H1 (cell line): Measurements from ENCODE around the gene KRTAP10-7. TPM values are rescaled to one million over a fixed set of nuclear protein-coding genes. Genes with fewer than 3 reads are reported as not detected.

Experiments used
- CTCF ChIA-PET: fragments of 300-600 bp; sonication (Branson Sonifier 250); formaldehyde crosslinking; loops from one replicate; lab custom pipeline; 2021; ENCODE audit not compliant: partially characterized antibody; lab: Charles Lee
- POLR2A ChIA-PET: fragments of 300-600 bp; sonication (Branson Sonifier 250); formaldehyde crosslinking; loops from one replicate; lab custom pipeline; 2021; ENCODE audit warnings: inconsistent platforms; ENCODE audit not compliant: partially characterized antibody; lab: Charles Lee
- DNase-seq, 2 experiments: peaks; one replicate each; pipeline versions ENCODE4 v3.0.0 to v3.0.0-alpha.2; 2010 to 2022; ENCODE audit warnings: low spot score in 2 of 2, low read depth in 1 of 2, mixed read lengths in 1 of 2
- FAIRE-seq: peaks from 2 replicates; lab custom pipeline; 2011; peaks lifted over from hg19 to GRCh38; lab: Jason Lieb, UNC
- H2AFZ ChIP-seq: 2 replicates; pipeline ENCODE4 v1.8.1; 2012; ENCODE audit warnings: low read length, inconsistent platforms
- H2AK5ac ChIP-seq: 2 replicates; pipeline ENCODE4 v1.6.1; 2013; ENCODE audit warnings: low read depth, low read length
- H2BK120ac ChIP-seq: replicated peaks from 2 replicates; pipeline ENCODE3; 2013; ENCODE audit warnings: low read depth, low read length, inconsistent platforms
- H2BK12ac ChIP-seq: 2 replicates; pipeline ENCODE4 v1.6.1; 2013; ENCODE audit warnings: low read depth, low read length
- H2BK15ac ChIP-seq: 2 replicates; pipeline ENCODE4 v1.6.1; 2013; ENCODE audit warnings: low read length
- H2BK20ac ChIP-seq: 2 replicates; pipeline ENCODE4 v1.6.1; 2013; ENCODE audit warnings: low read length
- H2BK5ac ChIP-seq: 2 replicates; pipeline ENCODE4 v1.6.1; 2013; ENCODE audit warnings: low read depth, low read length
- H3K14ac ChIP-seq: 2 replicates; pipeline ENCODE4 v1.6.1; 2013; ENCODE audit warnings: inconsistent platforms; ENCODE audit not compliant: insufficient read length
- H3K18ac ChIP-seq: 2 replicates; pipeline ENCODE4 v1.6.1; 2013; ENCODE audit warnings: low read length; ENCODE audit errors: extremely low read depth
- H3K23ac ChIP-seq: 2 replicates; pipeline ENCODE4 v1.6.1; 2013; ENCODE audit warnings: inconsistent platforms; ENCODE audit not compliant: insufficient read length
- H3K23me2 ChIP-seq: 2 replicates; pipeline ENCODE4 v1.6.1; 2013; ENCODE audit warnings: low read depth, low read length
- H3K27ac ChIP-seq: 2 replicates; pipeline ENCODE4 v1.6.1; 2011; ENCODE audit warnings: low read depth, low read length, inconsistent platforms
- H3K27me3 ChIP-seq, 4 experiments: replicated peaks in 1 of 4; 1 replicate in 1 of 4; 2 replicates in 3 of 4; pipeline versions ENCODE4 v1.6.1 to v1.8.1; 2011 to 2013; ENCODE audit warnings: low read length in 3 of 4, mild to moderate bottlenecking in 3 of 4, inconsistent platforms in 2 of 4, mixed read lengths in 2 of 4, moderate library complexity in 1 of 4; ENCODE audit not compliant: control insufficient read depth in 3 of 4, insufficient read depth in 3 of 4; ENCODE audit errors: extremely low read depth in 1 of 4
- H3K36me3 ChIP-seq, 4 experiments: 2 replicates each; pipeline versions ENCODE4 v1.6.1 to v1.8.1; 2011 to 2013; ENCODE audit warnings: mild to moderate bottlenecking in 4 of 4, low read length in 3 of 4, moderate library complexity in 2 of 4, control low read depth in 1 of 4, inconsistent platforms in 1 of 4; ENCODE audit not compliant: insufficient read depth in 4 of 4, control insufficient read depth in 2 of 4
- H3K4ac ChIP-seq: replicated peaks from 2 replicates; pipeline ENCODE3; 2013; ENCODE audit warnings: low read length, low read depth, mixed read lengths, inconsistent platforms; ENCODE audit not compliant: insufficient read length
- H3K4me1 ChIP-seq, 4 experiments: replicated peaks in 1 of 4; 1 replicate in 1 of 4; 2 replicates in 3 of 4; pipeline versions ENCODE4 v1.6.1 to v1.8.1; 2011 to 2013; ENCODE audit warnings: low read length in 3 of 4, inconsistent platforms in 2 of 4, mixed read lengths in 1 of 4; ENCODE audit not compliant: insufficient read depth in 4 of 4, control insufficient read depth in 3 of 4
- H3K4me2 ChIP-seq, 2 experiments: 2 replicates each; pipeline versions ENCODE4 v1.6.1 to v1.8.1; 2011 to 2013; ENCODE audit warnings: low read depth in 2 of 2, low read length in 2 of 2, control low read depth in 1 of 2, inconsistent platforms in 1 of 2, mild to moderate bottlenecking in 1 of 2; ENCODE audit not compliant: insufficient read depth in 1 of 2
- H3K4me3 ChIP-seq, 4 experiments: fragments of 200-600, 300-600 bp in 1 of 4; sonication (generic), shearing (Covaris generic), sonication (Bioruptor Twin) in 1 of 4; 2 replicates each; pipeline versions ENCODE4 v1.5.1 to v1.8.1; 2011 to 2016; ENCODE audit warnings: low read length in 4 of 4, low read depth in 3 of 4, control low read depth in 2 of 4, inconsistent platforms in 2 of 4, mild to moderate bottlenecking in 2 of 4, mixed read lengths in 1 of 4, moderate library complexity in 1 of 4; ENCODE audit not compliant: insufficient read depth in 2 of 4; ENCODE audit errors: extremely low read depth in 1 of 4
- H3K56ac ChIP-seq: replicated peaks from 2 replicates; pipeline ENCODE3; 2013; ENCODE audit warnings: low read depth, mild to moderate bottlenecking, mixed read lengths, low read length, inconsistent platforms; ENCODE audit not compliant: insufficient read length
- H3K79me1 ChIP-seq: 2 replicates; pipeline ENCODE4 v1.6.1; 2013; ENCODE audit warnings: low read depth, low read length, control low read depth
- H3K79me2 ChIP-seq, 2 experiments: 2 replicates each; pipeline versions ENCODE4 v1.6.1 to v1.8.1; 2012 to 2013; ENCODE audit warnings: low read length in 2 of 2, mild to moderate bottlenecking in 2 of 2, inconsistent platforms in 1 of 2; ENCODE audit not compliant: insufficient read depth in 2 of 2, control insufficient read depth in 1 of 2
- H3K9ac ChIP-seq, 4 experiments: replicated peaks in 1 of 4; 1 replicate in 1 of 4; 2 replicates in 3 of 4; pipeline versions ENCODE4 v1.6.1 to v1.8.1; 2011 to 2013; ENCODE audit warnings: low read depth in 3 of 4, low read length in 3 of 4, control low read depth in 2 of 4, mild to moderate bottlenecking in 2 of 4, moderate library complexity in 2 of 4, inconsistent platforms in 1 of 4; ENCODE audit errors: extremely low read depth in 1 of 4
- H3K9me3 ChIP-seq, 2 experiments: 2 replicates each; pipeline versions ENCODE4 v1.6.1 to v1.8.1; 2012 to 2013; ENCODE audit warnings: mild to moderate bottlenecking in 2 of 2, moderate library complexity in 2 of 2, control low read depth in 1 of 2, inconsistent platforms in 1 of 2, low read depth in 1 of 2, low read length in 1 of 2, mixed read lengths in 1 of 2; ENCODE audit not compliant: insufficient read depth in 2 of 2
- H4K20me1 ChIP-seq, 2 experiments: replicated peaks in 1 of 2; 2 replicates each; pipeline versions ENCODE3 to v1.8.1; 2011 to 2013; ENCODE audit warnings: inconsistent platforms in 2 of 2, low read length in 2 of 2, mild to moderate bottlenecking in 1 of 2; ENCODE audit not compliant: insufficient read depth in 2 of 2, control insufficient read depth in 1 of 2
- H4K5ac ChIP-seq: 2 replicates; pipeline ENCODE4 v1.6.1; 2013; ENCODE audit warnings: low read length, low read depth, mixed read lengths, inconsistent platforms; ENCODE audit not compliant: insufficient read length
- H4K8ac ChIP-seq: 2 replicates; pipeline ENCODE4 v1.8.0; 2013; ENCODE audit warnings: mild to moderate bottlenecking, moderate library complexity, low read length, inconsistent platforms; ENCODE audit not compliant: insufficient read depth; ENCODE audit errors: extremely low read depth
- H4K91ac ChIP-seq: replicated peaks from 2 replicates; pipeline ENCODE3; 2013; ENCODE audit warnings: low read length, mixed read lengths, inconsistent platforms; ENCODE audit not compliant: insufficient read length
- ATF2 ChIP-seq: IDR thresholded peaks from 2 replicates; pipeline ENCODE4 v1.6.1; 2012; ENCODE audit warnings: low read length, inconsistent platforms
- EP300 ChIP-seq, 2 experiments: IDR thresholded peaks; 1 replicate in 1 of 2; 2 replicates in 1 of 2; pipeline ENCODE4 v1.6.1; 2011 to 2012; ENCODE audit warnings: low read depth in 2 of 2, low read length in 2 of 2, mild to moderate bottlenecking in 2 of 2, borderline replicate concordance in 1 of 2, inconsistent platforms in 1 of 2, moderate library complexity in 1 of 2
- JUND ChIP-seq: IDR thresholded peaks from 2 replicates; pipeline ENCODE4 v1.6.1; 2011; ENCODE audit warnings: mild to moderate bottlenecking, improper control_type of control experiment, low read length
- KDM1A ChIP-seq: fragments of 200-600, 300-600 bp; sonication (generic); IDR thresholded peaks from 2 replicates; pipeline ENCODE4 v1.7.1; 2016; ENCODE audit warnings: mild to moderate bottlenecking, low read length, borderline replicate concordance
- KDM5A ChIP-seq: fragments of 200-600 bp; IDR thresholded peaks from 2 replicates; pipeline ENCODE4 v1.7.1; 2012; ENCODE audit warnings: mild to moderate bottlenecking, low read length, inconsistent platforms, mixed read lengths
- POLR2AphosphoS5 ChIP-seq: IDR thresholded peaks from 2 replicates; pipeline ENCODE4 v1.6.1; 2011; ENCODE audit warnings: low read depth, low read length
- RFX5 ChIP-seq: IDR thresholded peaks from 2 replicates; pipeline ENCODE4 v1.6.1; 2011; ENCODE audit warnings: low read depth, low read length, improper control_type of control experiment, borderline replicate concordance
- SAP30 ChIP-seq: fragments of 300-600 bp; sonication (generic); IDR thresholded peaks from 2 replicates; pipeline ENCODE4 v1.7.1; 2012; ENCODE audit warnings: low read length, moderate library complexity, mild to moderate bottlenecking, inconsistent platforms; ENCODE audit not compliant: insufficient read depth, insufficient replicate concordance
- SIX5 ChIP-seq: IDR thresholded peaks from 2 replicates; pipeline ENCODE4 v1.6.1; 2011; ENCODE audit warnings: mild to moderate bottlenecking, low read depth, low read length
- SP1 ChIP-seq: IDR thresholded peaks from 2 replicates; pipeline ENCODE4 v1.6.1; 2011; ENCODE audit warnings: low read depth, low read length
- SP4 ChIP-seq: IDR thresholded peaks from 2 replicates; pipeline ENCODE4 v1.6.1; 2012; ENCODE audit warnings: low read length, inconsistent platforms
- SRF ChIP-seq: IDR thresholded peaks from 2 replicates; pipeline ENCODE4 v1.6.1; 2011; ENCODE audit warnings: mild to moderate bottlenecking, low read depth, low read length, moderate library complexity
- WGBS, 2 experiments: shearing (Covaris generic) in 1 of 2; methylation state at CpG; one replicate each; pipeline versions ENCODE4 v1.1.6 to v1.1.7; 2013 to 2015; ENCODE audit warnings: low lambda C conversion rate in 2 of 2, mixed read lengths in 2 of 2, inconsistent platforms in 1 of 2, low coverage in 1 of 2, missing lambda C conversion rate in 1 of 2; ENCODE audit not compliant: insufficient replicate concordance in 2 of 2, insufficient coverage in 1 of 2, insufficient read length in 1 of 2; ENCODE audit errors: extremely low coverage in 1 of 2, missing lambda C conversion rate in 1 of 2; 5-methylcytosine and 5-hydroxymethylcytosine counted together
- polyA plus RNA-seq, 7 experiments: library from polyadenylated mRNA; depleted of rRNA in 3 of 7; stranded (reverse) in 5 of 7; unstranded in 2 of 7; fragments of >200 nt in 5 of 7; fragments of 200-250 nt in 2 of 7; gene quantifications; 1 replicate in 5 of 7; 2 replicates in 1 of 7; 4 replicates in 1 of 7; pipeline versions ENCODE4 v1.2.1 to v1.2.3, GENCODE V29; 2011 to 2013; ENCODE audit warnings: missing spikeins in 2 of 7, mixed read lengths in 2 of 7
- total RNA-seq: library from RNA; stranded (reverse); fragmentation: NEBNext Ultra II Directional; extraction: Animal tissue kit (Norgen Biotek cat#: 25700); gene quantifications from 2 replicates; pipeline ENCODE4 v1.2.1, GENCODE V29; 2021

Gene KRTAP10-7
- total and polyA plus RNA-seq, 2 of the 8 experiments (the other 6 are each of a cell fraction or from before 2014, with no cell fraction given): not detected

- Histone ChIP-seq H2BK20ac (no peak within 1 kb of the TSS), H2AK5ac (0 out of 2 replicates have a peak within 1 kb of the TSS, but pooled peaks have one; percentile 39), H2BK5ac (0 out of 2 replicates have a peak within 1 kb of the TSS, but pooled peaks have one; percentile 16), H3K14ac (no peak within 1 kb of the TSS), H4K20me1 (no peaks in the 10 kb centered on the region), H3K79me1 (no peaks in the 10 kb centered on the region; the same call in 1 of the 2 replicates), H3K4ac (no peak within 1 kb of the TSS), H3K4me2 (no peak within 1 kb of the TSS), H3K79me2 (no peaks in the 10 kb centered on the region), H3K18ac (no peak within 1 kb of the TSS; the same call in 1 of the 2 replicates), H3K27ac (no peak within 1 kb of the TSS), H3K36me3 (no peaks in the 10 kb centered on the region), H3K9ac (no peak within 1 kb of the TSS), H3K4me3 (no peak within 1 kb of the TSS), H2BK15ac (0 out of 2 replicates have a peak within 1 kb of the TSS, but pooled peaks have one; percentile 72), H2BK120ac (no peak within 1 kb of the TSS), H3K27me3 (no peaks in the 10 kb centered on the region), H3K23me2 (no peaks in the 10 kb centered on the region), H3K9me3 (no peaks in the 10 kb centered on the region), H3K56ac (no peak within 1 kb of the TSS), H2BK12ac (peak within 1 kb of the TSS; percentile 50; the same call in 1 of the 2 replicates), H3K23ac (no peak within 1 kb of the TSS), H2AFZ (no peak within 1 kb of the TSS), H4K8ac (0 out of 2 replicates have a peak within 1 kb of the TSS, but pooled peaks have one; percentile 18), H4K91ac (no peak within 1 kb of the TSS), H3K4me1 (peaks cover 0 to 5% (median 3%) of the 10 kb centered on the region in 4 experiments; a peak in 2 of 7 replicates), H4K5ac (no peak within 1 kb of the TSS)
- POLR2A ChIA-PET: no interaction called here
- DNase-seq (no peak), FAIRE-seq (no peak)
- 83% methylated on average over 4 of the region's 5 CpGs; no CpG with 5 or more reads in 1 of the 2 experiments for WGBS, 2 experiments
- CTCF ChIA-PET: interaction anchor here (0.8 to 2.0 kb wide), 2 partner anchors 10 to 59 kb away, joined by 3 to 5 read pairs; no protein-coding TSS in a partner anchor
- TF ChIP-seq KDM5A: no peak
- no peak for TF ChIP-seq SIX5
- TF ChIP-seq SAP30: no peak
- TF ChIP-seq ATF2: no peak
- TF ChIP-seq EP300 (IDR thresholded peaks at IDR 0.05; ENCODE audit: borderline replicate concordance in 1 of 2, low read depth in 2 of 2, low read length in 2 of 2): no peak
- no peak for TF ChIP-seq POLR2AphosphoS5
- TF ChIP-seq SP4: no peak
- no peak for TF ChIP-seq KDM1A
- no peak for TF ChIP-seq SRF
- no peak for TF ChIP-seq RFX5
- TF ChIP-seq SP1: no peak
- no peak for TF ChIP-seq JUND
Observed at GRCh38 chr21:44558695-44559094, 41.7 kb upstream of the KRTAP10-7 start, which contains the start of gene KRTAP10-3. TSS of gene KRTAP10-3 (minus strand) at chr21:44558795. CDS start at chr21:44558715, 80 bp downstream.
